ENCODE data around the gene VPS33A.

The VPS33A gene

GRCh38 chr12:122189626-122190475 is 76.4 kb downstream of the VPS33A start:
- TF ChIP-seq ZNF274 (IDR thresholded peaks at IDR 0.05; ENCODE audit: low read depth, low read length) = no peak
- no peak overlapping the region for H3K4me3 ChIP-seq (ENCODE audit: low read length)

GRCh38 chr12:122187466-122187865 is 78.8 kb downstream of the VPS33A start:
- no peak for TF ChIP-seq ZNF274 (IDR thresholded peaks at IDR 0.05; ENCODE audit: low read depth, low read length)
- no peak overlapping the region for H3K4me3 ChIP-seq (ENCODE audit: low read length)

- no peak for TF ChIP-seq ZNF274 (IDR thresholded peaks at IDR 0.05; ENCODE audit: low read depth, low read length)
- H3K4me3 ChIP-seq (ENCODE audit: low read length) = no peak overlapping the region
Observed at GRCh38 chr12:122185494-122186082, 80.7 kb downstream of the VPS33A start.

GRCh38 chr12:122185079-122185478 is 81.2 kb downstream of the VPS33A start:
- no peak overlapping the region for H3K4me3 ChIP-seq (ENCODE audit: low read length)
- no peak for TF ChIP-seq ZNF274 (IDR thresholded peaks at IDR 0.05; ENCODE audit: low read depth, low read length)

- TF ChIP-seq ZNF274 (IDR thresholded peaks at IDR 0.05; ENCODE audit: low read depth, low read length) = no peak
- H3K4me3 ChIP-seq (ENCODE audit: low read length) = no peak overlapping the region
Observed at GRCh38 chr12:122184517-122184916, 81.8 kb downstream of the VPS33A start.

GRCh38 chr12:122183588-122183940 is 82.7 kb downstream of the VPS33A start:
- H3K4me3 ChIP-seq (ENCODE audit: low read length) = no peak overlapping the region; the same call in 1 of the 2 replicates
- TF ChIP-seq ZNF274 (IDR thresholded peaks at IDR 0.05; ENCODE audit: low read depth, low read length) = no peak

- peak within 1 kb of the TSS; percentile 32; the same call in 1 of the 2 replicates for H3K4me3 ChIP-seq (ENCODE audit: low read length)
- no peak for TF ChIP-seq ZNF274 (IDR thresholded peaks at IDR 0.05; ENCODE audit: low read depth, low read length)
Observed at GRCh38 chr12:122182887-122183587, 83.3 kb downstream of the VPS33A start, which contains the start of gene LRRC43. Gene LRRC43 (plus strand): TSS chr12:122183123. CDS start chr12:122183145, 22 bp downstream.

All from GM08714 (cell line).